ENCODE measurements around the gene CFH.

GRCh38 chr1:196723325-196724185 is 71.7 kb downstream of the CFH start:
- TF ChIP-seq POLR2A (IDR thresholded peaks at IDR 0.05) = no peak
- peak in 2 of 4 experiments; percentile 20 to 37 for TF ChIP-seq CTCF (IDR thresholded peaks at IDR 0.05)
- TF ChIP-seq POLR2AphosphoS5 (IDR thresholded peaks at IDR 0.05) = no peak

Data from prostate gland (tissue), 2 donors.